Pancreas (tissue), 10 donors: Measurements from ENCODE around the gene LETM1. TPM values are rescaled to one million over a fixed set of nuclear protein-coding genes. Genes with fewer than 3 reads are reported as not detected.
A peak's percentile ranks its signal among the peaks of the same experiment; 100 is the strongest.
"Not testable (repeated sequence)": the region's sequence is repeated elsewhere in the genome, so short reads cannot be mapped to it uniquely, and the experiment has no call there.

Source experiments
- ATAC-seq, 4 donors: fragments of 200-7000 bp; cut with Tn5 transposase; one replicate each; pipeline versions ENCODE4 v1.8.0 to v1.9.1; 2020; ENCODE audit warnings: mild to moderate bottlenecking in 4 of 4, moderate library complexity in 4 of 4
- DNase-seq, 6 donors: peaks; one replicate each; pipeline ENCODE4 v3.0.0-alpha.2; 2020
- FAIRE-seq: peaks from 2 replicates; lab custom pipeline; 2012; peaks lifted over from hg19 to GRCh38; lab: Jason Lieb, UNC
- H3K27ac ChIP-seq, 4 donors: fragments of 200-600 bp; sonication (generic); 1 replicate in 3 of 4; 2 replicates in 1 of 4; pipeline versions ENCODE4 v1.5.0 to v1.8.0; 2020
- H3K27me3 ChIP-seq, 4 donors: fragments of 200-600 bp; one replicate each; pipeline ENCODE4 v1.8.0; 2021
- H3K36me3 ChIP-seq, 3 donors: fragments of 200-600 bp; sonication (generic) in 1 of 3; one replicate each; pipeline versions ENCODE4 v1.5.0 to v1.8.0; 2020 to 2021
- H3K4me1 ChIP-seq, 3 donors: fragments of 200-600 bp; one replicate each; pipeline ENCODE4 v1.8.0; 2021
- H3K4me3 ChIP-seq, 4 donors: fragments of 200-600 bp; sonication (generic) in 2 of 4; one replicate each; pipeline versions ENCODE4 v1.5.0 to v1.8.0; 2020 to 2021
- H3K9me3 ChIP-seq, 4 donors: fragments of 200-600 bp; one replicate each; pipeline ENCODE4 v1.8.0; 2021
- WGBS, 2 donors: extraction: QIAGEN DNeasy Blood & Tissue Kit; methylation state at CpG; one replicate each; pipeline ENCODE4 v1.1.7; 2013; 5-methylcytosine and 5-hydroxymethylcytosine counted together
- intact Hi-C, 3 donors: fragments of 100-400 bp; cut with DNase I; formaldehyde crosslinking; loops; one replicate each; pipeline versions ENCODE4 v1.11.1 to v1.14.2; 2022
- polyA plus RNA-seq, 2 donors: library from polyadenylated mRNA; stranded (reverse); fragments of 200-250 nt; gene quantifications; one replicate each; pipeline ENCODE4 v1.2.3, GENCODE V29; 2013
- total RNA-seq, 6 donors: library from RNA; stranded (reverse); fragmentation: NEBNext Ultra II Directional in 4 of 6; extraction: Animal tissue kit (Norgen Biotek cat#: 25700) in 4 of 6; gene quantifications; one replicate each; pipeline versions ENCODE4 v1.2.1 to v1.2.4, GENCODE V29; 2021 to 2023
- TF ChIP-seq, protein P1 (sequence below), 4 donors: fragments of 200-600 bp; sonication (generic) in 3 of 4; IDR thresholded peaks; one replicate each; pipeline versions ENCODE4 v1.5.0 to v1.8.0; 2021; ENCODE audit warnings: antibody characterized with exemption in 4 of 4
- donor health status: healthy with polysubstance abuse.
- donor health status: DM: no; HTN: no; CAD: no; lungs with moderate emphysema.
- donor health status: DM: no; HTN: no; CAD: no.
- donor health status: control.
- donor health status: control.
- donor health status: Bipolar disorder and iron deficiency.
- donor health status: DM: yes; HTN: yes; CAD: no.
- donor health status: DM: no; HTN: no; CAD: no.
- donor health status: DM: no; HTN: no; CAD: no.
- donor health status: DM: yes; HTN: yes; CAD: no.

The LETM1 gene
- total and polyA plus RNA-seq, 8 donors, result 13.0 to 28.0 (median 19.3) TPM

- FAIRE-seq (no peak), DNase-seq (no peak), ATAC-seq (no peak)
- TF ChIP-seq, protein P1, sequence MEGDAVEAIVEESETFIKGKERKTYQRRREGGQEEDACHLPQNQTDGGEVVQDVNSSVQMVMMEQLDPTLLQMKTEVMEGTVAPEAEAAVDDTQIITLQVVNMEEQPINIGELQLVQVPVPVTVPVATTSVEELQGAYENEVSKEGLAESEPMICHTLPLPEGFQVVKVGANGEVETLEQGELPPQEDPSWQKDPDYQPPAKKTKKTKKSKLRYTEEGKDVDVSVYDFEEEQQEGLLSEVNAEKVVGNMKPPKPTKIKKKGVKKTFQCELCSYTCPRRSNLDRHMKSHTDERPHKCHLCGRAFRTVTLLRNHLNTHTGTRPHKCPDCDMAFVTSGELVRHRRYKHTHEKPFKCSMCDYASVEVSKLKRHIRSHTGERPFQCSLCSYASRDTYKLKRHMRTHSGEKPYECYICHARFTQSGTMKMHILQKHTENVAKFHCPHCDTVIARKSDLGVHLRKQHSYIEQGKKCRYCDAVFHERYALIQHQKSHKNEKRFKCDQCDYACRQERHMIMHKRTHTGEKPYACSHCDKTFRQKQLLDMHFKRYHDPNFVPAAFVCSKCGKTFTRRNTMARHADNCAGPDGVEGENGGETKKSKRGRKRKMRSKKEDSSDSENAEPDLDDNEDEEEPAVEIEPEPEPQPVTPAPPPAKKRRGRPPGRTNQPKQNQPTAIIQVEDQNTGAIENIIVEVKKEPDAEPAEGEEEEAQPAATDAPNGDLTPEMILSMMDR (IDR thresholded peaks at IDR 0.05), result no peak
- H3K9me3 ChIP-seq, result no peaks in the 10 kb centered on the region
- intact Hi-C loops, result no loop called here
- no peaks in the 10 kb centered on the region for H3K27me3 ChIP-seq
- no peak overlapping the region for H3K27ac ChIP-seq
- H3K4me3 ChIP-seq, result no peak overlapping the region
- H3K36me3 ChIP-seq, result no peaks in the 10 kb centered on the region
- peaks cover 6 to 19% (median 11%) of the 10 kb centered on the region in 3 donors for H3K4me1 ChIP-seq
- 48 to 51% methylated on average over 16 of the region's 16 CpGs for WGBS, 2 donors
These were observed 4.2 kb downstream of the LETM1 start for GRCh38 chr4:1851575-1852410.

GRCh38 chr4:1851160-1851559 is 4.8 kb downstream of the LETM1 start:
- TF ChIP-seq, protein P1 (IDR thresholded peaks at IDR 0.05), result no peak
- DNase-seq (peak in 1 of 6 donors; percentile 27), ATAC-seq (no peak), FAIRE-seq (no peak)
- Histone ChIP-seq H3K9me3 (no peaks in the 10 kb centered on the region), H3K27me3 (no peaks in the 10 kb centered on the region), H3K27ac (no peak overlapping the region), H3K36me3 (no peaks in the 10 kb centered on the region), H3K4me1 (peaks cover 6 to 19% (median 10%) of the 10 kb centered on the region in 3 donors), H3K4me3 (no peak overlapping the region)
- intact Hi-C loops, result no loop called here
- 30 to 35% methylated on average over 11 of the region's 11 CpGs for WGBS, 2 donors

- FAIRE-seq (no peak), DNase-seq (peak in 1 of 6 donors; percentile 17), ATAC-seq (peak in 1 of 4 donors; percentile 17)
- peaks cover 6 to 19% (median 10%) of the 10 kb centered on the region in 3 donors for H3K4me1 ChIP-seq
- no peaks in the 10 kb centered on the region for H3K9me3 ChIP-seq
- H3K27me3 ChIP-seq, result no peaks in the 10 kb centered on the region
- TF ChIP-seq, protein P1 (IDR thresholded peaks at IDR 0.05), result no peak
- intact Hi-C loops, result no loop called here
- H3K27ac ChIP-seq, result no peak overlapping the region
- 93 to 94% methylated on average over 10 of the region's 10 CpGs for WGBS, 2 donors
- no peak overlapping the region for H3K4me3 ChIP-seq
- no peaks in the 10 kb centered on the region for H3K36me3 ChIP-seq
These were observed 5.7 kb downstream of the LETM1 start for GRCh38 chr4:1850276-1850675.

DNA sequence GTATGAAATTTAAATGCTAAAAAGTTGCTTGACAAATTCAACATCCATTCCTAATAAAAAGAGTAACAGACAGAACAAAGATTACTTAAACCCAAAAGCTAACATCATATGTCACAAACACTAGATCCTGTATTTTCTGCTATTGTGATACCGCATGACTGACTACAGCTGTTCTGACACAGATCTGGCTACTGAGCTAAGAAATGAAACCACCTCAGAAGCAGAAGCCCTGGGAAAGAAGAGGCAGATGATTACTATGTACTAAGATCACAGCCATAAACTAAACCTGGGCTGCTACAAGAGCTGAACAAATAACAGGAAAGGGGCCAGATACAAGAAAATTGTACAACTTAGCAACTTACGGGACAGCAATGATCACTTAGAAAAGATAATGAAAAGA is 9.4 kb downstream of the LETM1 start:
- FAIRE-seq, result no peak
- Histone ChIP-seq H3K27me3 (no peaks in the 10 kb centered on the region), H3K4me1 (peaks cover 0 to 8% (median 6%) of the 10 kb centered on the region in 3 donors), H3K36me3 (peaks cover 0 to 6% (median 0%) of the 10 kb centered on the region in 3 donors), H3K9me3 (no peaks in the 10 kb centered on the region), H3K27ac (no peak overlapping the region), H3K4me3 (no peak overlapping the region)
- intact Hi-C loops, result no loop called here
- TF ChIP-seq, protein P1 (IDR thresholded peaks at IDR 0.05), result no peak
- DNase-seq, result no peak
- ATAC-seq, result no peak
- WGBS, 2 donors, result 93 to 96% methylated on average over 2 of the region's 2 CpGs

GRCh38 chr4:1844618-1845017 is 11.3 kb downstream of the LETM1 start:
- 91 to 94% methylated on average over 9 to 10 of the region's 10 CpGs for WGBS, 2 donors
- intact Hi-C loops, H3K27ac ChIP-seq, FAIRE-seq, H3K27me3 ChIP-seq, H3K9me3 ChIP-seq, H3K4me3 ChIP-seq, H3K4me1 ChIP-seq, ATAC-seq, DNase-seq: not testable (repeated sequence)
- H3K36me3 ChIP-seq, result peaks cover 0 to 13% (median 13%) of the 10 kb centered on the region in 3 donors
